IMR-90 (cell line): ENCODE measurements around the gene SWAP70. TPM values are rescaled to one million over a fixed set of nuclear protein-coding genes. Genes with fewer than 3 reads are reported as not detected.
A peak's percentile ranks its signal among the peaks of the same experiment; 100 is the strongest.

Experiments used
- ATAC-seq: fragments of 200-7000 bp; cut with Tn5 transposase; 2 replicates; pipeline ENCODE4 v1.9.1; 2020; ENCODE audit warnings: low read depth, mild to moderate bottlenecking, moderate library complexity
- BruUV-seq: library from RNA; stranded (reverse); fragments of 400-500 nt; replicated peaks from 2 replicates; lab custom pipeline; 2021; lab: Mats Ljungman, UMichigan
- CTCF ChIA-PET: fragments of 300-600 bp; formaldehyde crosslinking; extraction: SDS; loops from one replicate; lab custom pipeline; 2021; ENCODE audit warnings: antibody characterized with exemption; lab: Yijun Ruan, JAX
- POLR2A ChIA-PET: fragments of 300-600 bp; sonication (Branson Sonifier 250); formaldehyde crosslinking; loops from one replicate; lab custom pipeline; 2022; ENCODE audit warnings: antibody characterized with exemption; ENCODE audit not compliant: unreplicated experiment; lab: Charles Lee
- DNase-seq: peaks from one replicate; pipeline ENCODE4 v3.0.0; 2013
- H2AFZ ChIP-seq: replicated peaks from 2 replicates; pipeline ENCODE3; 2013; ENCODE audit warnings: low read length, mild to moderate bottlenecking; ENCODE audit not compliant: poor library complexity
- H2AK5ac ChIP-seq: 2 replicates; pipeline ENCODE4 v1.6.1; 2013; ENCODE audit warnings: low read depth, low read length, inconsistent platforms
- H2AK9ac ChIP-seq: replicated peaks from 2 replicates; pipeline ENCODE3; 2013; ENCODE audit warnings: mild to moderate bottlenecking, low read depth, low read length, moderate library complexity; ENCODE audit not compliant: poor library complexity
- H2BK120ac ChIP-seq: 2 replicates; pipeline ENCODE4 v1.6.1; 2013; ENCODE audit warnings: low read depth, low read length, inconsistent platforms
- H2BK15ac ChIP-seq: 3 replicates; pipeline ENCODE4 v1.6.1; 2013; ENCODE audit warnings: low read depth, low read length, inconsistent platforms
- H2BK20ac ChIP-seq: 2 replicates; pipeline ENCODE4 v1.6.1; 2013; ENCODE audit warnings: low read depth, mild to moderate bottlenecking, inconsistent platforms, low read length, moderate library complexity
- H2BK5ac ChIP-seq: 2 replicates; pipeline ENCODE4 v1.6.1; 2013; ENCODE audit warnings: mild to moderate bottlenecking, low read depth, low read length, inconsistent platforms; ENCODE audit not compliant: poor library complexity, severe bottlenecking
- H3K14ac ChIP-seq: replicated peaks from 2 replicates; pipeline ENCODE4 v1.6.1; 2013; ENCODE audit warnings: low read depth, low read length, inconsistent platforms
- H3K18ac ChIP-seq: 2 replicates; pipeline ENCODE4 v1.6.1; 2013; ENCODE audit warnings: low read depth, low read length, control low read depth
- H3K23ac ChIP-seq: 2 replicates; pipeline ENCODE4 v1.6.1; 2013; ENCODE audit warnings: low read depth, low read length, inconsistent platforms
- H3K27ac ChIP-seq: 2 replicates; pipeline ENCODE4 v1.5.1; 2013; ENCODE audit warnings: mild to moderate bottlenecking, control low read depth, low read length; ENCODE audit not compliant: insufficient read depth
- H3K27me3 ChIP-seq: 2 replicates; pipeline ENCODE4 v1.6.1; 2013; ENCODE audit warnings: low read length; ENCODE audit not compliant: control insufficient read depth, insufficient read depth
- H3K36me3 ChIP-seq: 2 replicates; pipeline ENCODE4 v1.6.1; 2013; ENCODE audit warnings: low read length, mixed read lengths; ENCODE audit not compliant: control insufficient read depth, insufficient read depth
- H3K4ac ChIP-seq: 2 replicates; pipeline ENCODE4 v1.6.1; 2013; ENCODE audit warnings: low read depth, low read length, inconsistent platforms
- H3K4me1 ChIP-seq: 2 replicates; pipeline ENCODE4 v1.6.1; 2013; ENCODE audit warnings: low read length, mixed read lengths; ENCODE audit not compliant: control insufficient read depth, insufficient read depth
- H3K4me2 ChIP-seq: 2 replicates; pipeline ENCODE4 v1.6.1; 2013; ENCODE audit warnings: low read depth, mild to moderate bottlenecking, control low read depth, low read length, moderate library complexity
- H3K4me3 ChIP-seq: 2 replicates; pipeline ENCODE4 v1.5.1; 2013; ENCODE audit warnings: low read depth, mild to moderate bottlenecking, control low read depth, low read length, moderate library complexity; ENCODE audit not compliant: insufficient read depth
- H3K56ac ChIP-seq: 2 replicates; pipeline ENCODE4 v1.6.1; 2013; ENCODE audit warnings: low read length, inconsistent platforms; ENCODE audit not compliant: insufficient read depth; ENCODE audit errors: extremely low read depth
- H3K79me1 ChIP-seq, 2 experiments: 2 replicates each; pipeline ENCODE4 v1.6.1; 2013; ENCODE audit warnings: low read length in 2 of 2, inconsistent platforms in 1 of 2, low read depth in 1 of 2
- H3K9ac ChIP-seq: 2 replicates; pipeline ENCODE4 v1.6.1; 2013; ENCODE audit warnings: low read depth, low read length, control low read depth
- H3K9me1 ChIP-seq: 2 replicates; pipeline ENCODE4 v1.6.1; 2013; ENCODE audit warnings: low read length, inconsistent platforms; ENCODE audit not compliant: insufficient read depth
- H3K9me3 ChIP-seq: 2 replicates; pipeline ENCODE4 v1.6.1; 2013; ENCODE audit warnings: low read length; ENCODE audit not compliant: control insufficient read depth, insufficient read depth
- H4K20me1 ChIP-seq: 2 replicates; pipeline ENCODE4 v1.6.1; 2013; ENCODE audit warnings: low read length, inconsistent platforms; ENCODE audit not compliant: insufficient read depth
- H4K5ac ChIP-seq: 2 replicates; pipeline ENCODE4 v1.6.1; 2013; ENCODE audit warnings: mild to moderate bottlenecking, low read depth, low read length, control low read depth
- H4K8ac ChIP-seq, 2 experiments: 2 replicates each; pipeline ENCODE4 v1.6.1; 2013; ENCODE audit warnings: low read depth in 2 of 2, low read length in 2 of 2, control low read depth in 1 of 2, inconsistent platforms in 1 of 2
- H4K91ac ChIP-seq: 2 replicates; pipeline ENCODE4 v1.6.1; 2013; ENCODE audit warnings: low read depth, low read length, inconsistent platforms; ENCODE audit not compliant: insufficient read depth
- BHLHE40 ChIP-seq: fragments of 150-350 bp; IDR thresholded peaks from 2 replicates; pipeline ENCODE4 v1.6.1; 2016; ENCODE audit warnings: mild to moderate bottlenecking, low read depth, low read length
- CEBPB ChIP-seq: IDR thresholded peaks from 2 replicates; pipeline ENCODE4 v1.6.1; 2012; ENCODE audit warnings: low read depth, low read length, improper control_type of control experiment
- CHD1 ChIP-seq: IDR thresholded peaks from 2 replicates; pipeline ENCODE4 v1.6.1; 2012; ENCODE audit warnings: low read depth, low read length, improper control_type of control experiment
- CTCF ChIP-seq: conservative IDR thresholded peaks from 2 replicates; pipeline ENCODE4 v1.5.1; 2012; ENCODE audit warnings: mild to moderate bottlenecking, low read depth, low read length, improper control_type of control experiment
- ELK1 ChIP-seq: fragments of 150-350 bp; IDR thresholded peaks from 2 replicates; pipeline ENCODE4 v1.6.1; 2016; ENCODE audit warnings: low read depth, mild to moderate bottlenecking, low read length, moderate library complexity, borderline replicate concordance
- FOS ChIP-seq: fragments of 150-350 bp; IDR thresholded peaks from 2 replicates; pipeline ENCODE4 v1.6.1; 2016; ENCODE audit warnings: low read depth, low read length
- MAFK ChIP-seq: IDR thresholded peaks from 2 replicates; pipeline ENCODE4 v1.6.1; 2012; ENCODE audit warnings: low read depth, low read length, improper control_type of control experiment
- MAZ ChIP-seq: IDR thresholded peaks from 2 replicates; pipeline ENCODE4 v1.6.1; 2012; ENCODE audit warnings: low read depth, mild to moderate bottlenecking, low read length, improper control_type of control experiment, moderate library complexity, borderline replicate concordance
- MXI1 ChIP-seq: IDR thresholded peaks from 2 replicates; pipeline ENCODE4 v1.6.1; 2012; ENCODE audit warnings: low read depth, mild to moderate bottlenecking, low read length, moderate library complexity, borderline replicate concordance
- NFE2L2 ChIP-seq: fragments of 150-350 bp; IDR thresholded peaks from 2 replicates; pipeline ENCODE4 v1.6.1; 2016; ENCODE audit warnings: low read depth, mild to moderate bottlenecking, low read length
- POLR2A ChIP-seq: IDR thresholded peaks from 2 replicates; pipeline ENCODE4 v1.6.1; 2012; ENCODE audit warnings: mild to moderate bottlenecking, low read depth, low read length
- RAD21 ChIP-seq: IDR thresholded peaks from 2 replicates; pipeline ENCODE4 v1.6.1; 2012; ENCODE audit warnings: low read length, improper control_type of control experiment
- RCOR1 ChIP-seq: IDR thresholded peaks from 2 replicates; pipeline ENCODE4 v1.6.1; 2012; ENCODE audit warnings: mild to moderate bottlenecking, low read length, improper control_type of control experiment; ENCODE audit not compliant: insufficient replicate concordance
- RFX5 ChIP-seq: IDR thresholded peaks from 2 replicates; pipeline ENCODE4 v1.8.0; 2012; ENCODE audit warnings: low read depth, mild to moderate bottlenecking, low read length, moderate library complexity
- SMC3 ChIP-seq: fragments of 150-350 bp; IDR thresholded peaks from 2 replicates; pipeline ENCODE4 v1.6.1; 2016; ENCODE audit warnings: low read depth, mild to moderate bottlenecking, antibody characterized with exemption, low read length, moderate library complexity
- USF2 ChIP-seq: fragments of 150-350 bp; IDR thresholded peaks from 2 replicates; pipeline ENCODE4 v1.6.1; 2017; ENCODE audit warnings: mild to moderate bottlenecking, antibody characterized with exemption, low read length, low read depth
- WGBS, 2 experiments: methylation state at CpG; one replicate each; pipeline versions ENCODE4 v1.1.5 to v1.1.7; 2013; ENCODE audit warnings: missing lambda C conversion rate in 2 of 2; ENCODE audit not compliant: insufficient read length in 1 of 2; ENCODE audit errors: extremely low coverage in 2 of 2; 5-methylcytosine and 5-hydroxymethylcytosine counted together
- dilution Hi-C: fragments of 300-500 bp; cut with HindIII; formaldehyde crosslinking; loops from one replicate; pipeline ENCODE4 v1.14.3; 2018; ENCODE audit warnings: low sequenced_read_pairs; ENCODE audit not compliant: unreplicated experiment
- in situ Hi-C: fragments of 300-500 bp; cut with MboI; formaldehyde crosslinking; loops from 3 replicates; pipeline ENCODE4 v1.14.3; 2019; ENCODE audit warnings: low sequenced_read_pairs, inconsistent platforms, mixed read lengths
- intact Hi-C: fragments of 100-400 bp; cut with micrococcal nuclease; formaldehyde crosslinking; loops from 2 replicates; pipeline ENCODE4 v1.10.0; 2022
- polyA plus RNA-seq, 3 experiments: library from polyadenylated mRNA; depleted of rRNA; stranded (reverse); fragments of >200 nt; gene quantifications; 2 replicates each; pipeline ENCODE4 v1.2.3, GENCODE V29; 2012; ENCODE audit warnings: low replicate concordance in 1 of 3
- total RNA-seq: library from RNA; depleted of rRNA; stranded (reverse); fragments of >200 nt; gene quantifications from 2 replicates; pipeline ENCODE4 v1.2.3, GENCODE V29; 2012

SWAP70 gene
- total and polyA plus RNA-seq, 2 of the 4 experiments (the other 2 are of a cell fraction), result 15.5 to 19.9 TPM

- peaks cover 3% of the 10 kb centered on the region; the same call in 1 of the 2 replicates for H3K4me1 ChIP-seq
- ChIA-PET CTCF (interaction anchor here (0.7 to 1.0 kb wide), 2 partner anchors 19 to 343 kb away, joined by 3 read pairs; no protein-coding TSS in a partner anchor), POLR2A (no interaction called here)
- no peaks in the 10 kb centered on the region for H3K36me3 ChIP-seq
- intact Hi-C loops (no loop called here), dilution Hi-C loops (no loop called here), in situ Hi-C loops (no loop called here)
- no peak for TF ChIP-seq FOS
- TF ChIP-seq NFE2L2, result no peak
- TF ChIP-seq RFX5, result no peak
- no peak for TF ChIP-seq MXI1
- TF ChIP-seq SMC3, result no peak
- no peak for TF ChIP-seq RCOR1
- TF ChIP-seq CTCF, result no peak
- TF ChIP-seq USF2, result no peak
- TF ChIP-seq RAD21, result no peak
- TF ChIP-seq BHLHE40, result no peak
- no peak for TF ChIP-seq MAZ
- no peak for TF ChIP-seq CEBPB
- no peak for TF ChIP-seq MAFK
- no peak for TF ChIP-seq CHD1
- no peak for TF ChIP-seq POLR2A
- TF ChIP-seq ELK1, result no peak
- no CpG with 5 or more reads among the region's 1 CpG for WGBS, 2 experiments
- no peak overlapping the region for H3K4me3 ChIP-seq
- no peak overlapping the region for H3K9ac ChIP-seq
- no peak overlapping the region for H2BK120ac ChIP-seq
- peak; percentile 35 for DNase-seq
- H3K4ac ChIP-seq, result peak overlapping the region; percentile 31; the same call in 1 of the 2 replicates
- no peak overlapping the region for H2AFZ ChIP-seq
- peak overlapping the region in 1 of 2 experiments; percentile 1; a peak in 1 of 4 replicates for H4K8ac ChIP-seq
- H2AK9ac ChIP-seq, result no peak overlapping the region
- no peak overlapping the region for H3K56ac ChIP-seq
- H4K5ac ChIP-seq, result no peak overlapping the region
- H3K9me3 ChIP-seq, result no peaks in the 10 kb centered on the region
- no peak overlapping the region for H2BK20ac ChIP-seq
- peak overlapping the region; percentile 31; the same call in 1 of the 2 replicates for H3K23ac ChIP-seq
- H4K20me1 ChIP-seq, result peaks cover 28% of the 10 kb centered on the region; the same call in 1 of the 2 replicates
- H3K27ac ChIP-seq, result no peak overlapping the region
- no peak overlapping the region for H2BK5ac ChIP-seq
- no peak overlapping the region for H3K18ac ChIP-seq
- no peak overlapping the region for H4K91ac ChIP-seq
- no peak for ATAC-seq
- no peak overlapping the region for H2BK15ac ChIP-seq
- no TSS peak for BruUV-seq
- H3K9me1 ChIP-seq, result peaks cover 13% of the 10 kb centered on the region
- H3K79me1 ChIP-seq, result peaks cover 34 to 72% of the 10 kb centered on the region in 2 experiments
- H3K14ac ChIP-seq, result peak overlapping the region; percentile 71; the same call in 1 of the 2 replicates
- no peak overlapping the region for H2AK5ac ChIP-seq
- no peaks in the 10 kb centered on the region for H3K27me3 ChIP-seq
- no peak overlapping the region for H3K4me2 ChIP-seq
Observed at GRCh38 chr11:9708544-9708943, 44.7 kb downstream of the SWAP70 start.
